ENCODE data around the gene THBD. TPM values are rescaled to one million over a fixed set of nuclear protein-coding genes. Genes with fewer than 3 reads are reported as not detected.

The THBD gene
- total and polyA plus RNA-seq, 2 of the 4 experiments (the other 2 are of a cell fraction): 0.07 TPM; not detected in 1

DNA sequence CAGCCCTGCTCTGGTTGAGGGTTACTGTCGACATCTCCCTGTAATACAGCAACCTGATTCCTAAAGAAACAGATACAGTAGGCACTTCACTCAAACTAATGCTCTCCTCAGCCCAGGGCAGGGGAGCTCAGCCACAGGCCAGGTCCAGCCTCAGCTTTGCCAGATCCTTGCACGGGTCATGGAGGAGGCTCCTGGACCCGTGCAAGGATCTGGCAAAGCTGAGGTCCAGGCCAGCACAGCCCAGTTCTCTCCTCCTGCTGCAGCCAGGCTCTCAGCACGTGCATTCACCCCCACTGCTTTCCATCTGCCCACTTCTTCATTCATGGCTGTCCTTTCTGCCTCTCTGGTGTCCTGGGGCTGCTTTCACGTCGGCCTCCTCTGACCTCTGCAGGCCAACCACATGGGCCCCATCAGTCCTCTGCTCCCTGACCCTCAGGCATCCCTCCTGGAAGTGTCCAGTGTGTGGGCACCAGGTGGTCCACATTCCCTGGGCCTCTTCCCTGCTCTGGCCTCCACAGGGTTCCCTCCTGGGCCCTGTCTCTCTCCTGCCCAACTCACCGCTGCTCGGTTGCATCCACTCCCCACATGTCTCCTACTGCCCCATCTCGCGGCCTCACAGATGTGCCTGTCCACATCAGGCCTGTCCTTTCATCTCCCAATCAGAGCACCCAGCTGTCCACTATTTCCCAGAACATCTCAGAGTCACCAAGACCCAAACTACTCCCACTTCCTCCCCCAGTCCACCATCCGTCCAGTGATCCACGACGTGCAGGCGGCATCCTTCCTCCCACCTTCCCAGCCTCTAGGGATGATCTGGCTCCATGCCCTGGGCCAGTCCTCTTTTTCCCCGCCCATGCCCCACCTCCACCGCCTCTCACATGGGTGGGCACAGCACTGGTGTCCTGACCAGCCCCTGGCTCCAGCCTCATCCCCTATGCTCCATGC is 48.4 kb upstream of the THBD start:
- Histone ChIP-seq H3K56ac (ENCODE audit: extremely low read depth, insufficient read depth, low read length) (no peak overlapping the region), H3K27me3 (ENCODE audit: control insufficient read depth, insufficient read depth, low read length) (peaks cover 45% of the 10 kb centered on the region), H3K27ac (ENCODE audit: insufficient read depth, low read length) (no peak overlapping the region), H4K5ac (ENCODE audit: low read depth, low read length) (no peak overlapping the region), H3K9me3 (ENCODE audit: control insufficient read depth, insufficient read depth, low read length) (no peaks in the 10 kb centered on the region), H3K36me3 (ENCODE audit: control insufficient read depth, insufficient read depth, low read length) (no peaks in the 10 kb centered on the region), H3K4ac (ENCODE audit: low read depth, low read length) (no peak overlapping the region), H3K4me2 (ENCODE audit: low read depth, low read length) (no peak overlapping the region), H2AK5ac (ENCODE audit: low read depth, low read length) (no peak overlapping the region), H3K18ac (ENCODE audit: low read depth, low read length) (no peak overlapping the region), H2AFZ (replicated peaks; ENCODE audit: low read length, poor library complexity) (no peak overlapping the region), H2BK120ac (ENCODE audit: low read depth, low read length) (no peak overlapping the region), H3K4me3 (ENCODE audit: insufficient read depth, low read depth, low read length) (no peak overlapping the region), H3K23ac (ENCODE audit: low read depth, low read length) (no peak overlapping the region), H3K9ac (ENCODE audit: low read depth, low read length) (no peak overlapping the region), H2BK5ac (ENCODE audit: low read depth, low read length, poor library complexity, severe bottlenecking) (no peak overlapping the region), H2BK15ac (ENCODE audit: low read depth, low read length) (no peak overlapping the region), H4K91ac (ENCODE audit: insufficient read depth, low read depth, low read length) (no peak overlapping the region), H2AK9ac (replicated peaks; ENCODE audit: low read depth, low read length, poor library complexity) (no peak overlapping the region), H3K4me1 (ENCODE audit: control insufficient read depth, insufficient read depth, low read length) (no peaks in the 10 kb centered on the region), H3K79me1 (ENCODE audit: low read depth in 1 of 2, low read length in 2 of 2) (no peaks in the 10 kb centered on the region), H4K20me1 (ENCODE audit: insufficient read depth, low read length) (no peaks in the 10 kb centered on the region), H3K9me1 (ENCODE audit: insufficient read depth, low read length) (no peaks in the 10 kb centered on the region), H2BK20ac (ENCODE audit: low read depth, low read length) (no peak overlapping the region), H4K8ac (ENCODE audit: low read depth in 2 of 2, low read length in 2 of 2) (no peak overlapping the region), H3K14ac (replicated peaks; ENCODE audit: low read depth, low read length) (no peak overlapping the region)
- in situ Hi-C loops (cut with MboI; ENCODE audit: low sequenced_read_pairs): loop anchor here (25.0 kb wide), 1 partner anchor 89 kb away; no protein-coding TSS in a partner anchor
- BruUV-seq (replicated peaks): no TSS peak
- intact Hi-C loops (cut with micrococcal nuclease): no loop called here
- ATAC-seq (ENCODE audit: low read depth) (no peak), DNase-seq (no peak)
- POLR2A ChIA-PET (ENCODE audit: unreplicated experiment): no interaction called here
- dilution Hi-C loops (cut with HindIII; ENCODE audit: low sequenced_read_pairs, unreplicated experiment): no loop called here
- CTCF ChIA-PET: no interaction called here
- WGBS, 2 experiments (ENCODE audit: extremely low coverage in 2 of 2, insufficient read length in 1 of 2): 78% methylated on average over 13 of the region's 16 CpGs; no CpG with 5 or more reads in 1 of the 2 experiments
- TF ChIP-seq RFX5 (IDR thresholded peaks at IDR 0.05; ENCODE audit: low read depth, low read length) (no peak), CEBPB (IDR thresholded peaks at IDR 0.05; ENCODE audit: low read depth, low read length) (no peak), MXI1 (IDR thresholded peaks at IDR 0.05; ENCODE audit: borderline replicate concordance, low read depth, low read length) (no peak), FOS (IDR thresholded peaks at IDR 0.05; ENCODE audit: low read depth, low read length) (no peak), POLR2A (IDR thresholded peaks at IDR 0.05; ENCODE audit: low read depth, low read length) (no peak), SMC3 (IDR thresholded peaks at IDR 0.05; ENCODE audit: low read depth, low read length) (no peak), RAD21 (IDR thresholded peaks at IDR 0.05; ENCODE audit: low read length) (no peak), CTCF (conservative IDR thresholded peaks at IDR 0.05; ENCODE audit: low read depth, low read length) (no peak), RCOR1 (IDR thresholded peaks at IDR 0.05; ENCODE audit: insufficient replicate concordance, low read length) (no peak), NFE2L2 (IDR thresholded peaks at IDR 0.05; ENCODE audit: low read depth, low read length) (no peak), BHLHE40 (IDR thresholded peaks at IDR 0.05; ENCODE audit: low read depth, low read length) (no peak), CHD1 (IDR thresholded peaks at IDR 0.05; ENCODE audit: low read depth, low read length) (no peak), MAFK (IDR thresholded peaks at IDR 0.05; ENCODE audit: low read depth, low read length) (no peak)
- TF ChIP-seq, protein P1, sequence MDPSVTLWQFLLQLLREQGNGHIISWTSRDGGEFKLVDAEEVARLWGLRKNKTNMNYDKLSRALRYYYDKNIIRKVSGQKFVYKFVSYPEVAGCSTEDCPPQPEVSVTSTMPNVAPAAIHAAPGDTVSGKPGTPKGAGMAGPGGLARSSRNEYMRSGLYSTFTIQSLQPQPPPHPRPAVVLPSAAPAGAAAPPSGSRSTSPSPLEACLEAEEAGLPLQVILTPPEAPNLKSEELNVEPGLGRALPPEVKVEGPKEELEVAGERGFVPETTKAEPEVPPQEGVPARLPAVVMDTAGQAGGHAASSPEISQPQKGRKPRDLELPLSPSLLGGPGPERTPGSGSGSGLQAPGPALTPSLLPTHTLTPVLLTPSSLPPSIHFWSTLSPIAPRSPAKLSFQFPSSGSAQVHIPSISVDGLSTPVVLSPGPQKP (IDR thresholded peaks at IDR 0.05; ENCODE audit: borderline replicate concordance, low read depth, low read length): no peak
- TF ChIP-seq, protein P2, sequence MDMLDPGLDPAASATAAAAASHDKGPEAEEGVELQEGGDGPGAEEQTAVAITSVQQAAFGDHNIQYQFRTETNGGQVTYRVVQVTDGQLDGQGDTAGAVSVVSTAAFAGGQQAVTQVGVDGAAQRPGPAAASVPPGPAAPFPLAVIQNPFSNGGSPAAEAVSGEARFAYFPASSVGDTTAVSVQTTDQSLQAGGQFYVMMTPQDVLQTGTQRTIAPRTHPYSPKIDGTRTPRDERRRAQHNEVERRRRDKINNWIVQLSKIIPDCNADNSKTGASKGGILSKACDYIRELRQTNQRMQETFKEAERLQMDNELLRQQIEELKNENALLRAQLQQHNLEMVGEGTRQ (IDR thresholded peaks at IDR 0.05; ENCODE audit: low read depth, low read length): no peak
